ENCODE measurements around the gene LYRM7. TPM values are rescaled to one million over a fixed set of nuclear protein-coding genes. Genes with fewer than 3 reads are reported as not detected.

Gene LYRM7
- total RNA-seq, 1 donor from 2014 or later: 10.7 TPM

- Mint-ChIP-seq H3K4me1 (peaks cover 7% of the 10 kb centered on the region), H3K4me3 (no peak overlapping the region), H3K27ac (ENCODE audit: unreplicated experiment) (no peak overlapping the region), H3K27me3 (ENCODE audit: low read depth) (no peaks in the 10 kb centered on the region), H3K36me3 (ENCODE audit: low read depth) (no peaks in the 10 kb centered on the region), H3K9me3 (no peaks in the 10 kb centered on the region)
- TF ChIP-seq CTCF (conservative IDR thresholded peaks at IDR 0.05): no peak
- no peak for DNase-seq (ENCODE audit: low read depth, low spot score)
These were observed 56.2 kb downstream of the LYRM7 start for GRCh38 chr5:131226899-131227298.

GRCh38 chr5:131228646-131229045 lies 57.9 kb downstream of the LYRM7 start:
- no peaks in the 10 kb centered on the region for H3K36me3 Mint-ChIP-seq (ENCODE audit: low read depth)
- no peak overlapping the region for H3K4me3 Mint-ChIP-seq
- no peaks in the 10 kb centered on the region for H3K27me3 Mint-ChIP-seq (ENCODE audit: low read depth)
- H3K27ac Mint-ChIP-seq (ENCODE audit: unreplicated experiment): no peak overlapping the region
- peaks cover 7% of the 10 kb centered on the region for H3K4me1 Mint-ChIP-seq
- no peak for DNase-seq (ENCODE audit: low read depth, low spot score)
- no peaks in the 10 kb centered on the region for H3K9me3 Mint-ChIP-seq
- no peak for TF ChIP-seq CTCF (conservative IDR thresholded peaks at IDR 0.05)

DNA sequence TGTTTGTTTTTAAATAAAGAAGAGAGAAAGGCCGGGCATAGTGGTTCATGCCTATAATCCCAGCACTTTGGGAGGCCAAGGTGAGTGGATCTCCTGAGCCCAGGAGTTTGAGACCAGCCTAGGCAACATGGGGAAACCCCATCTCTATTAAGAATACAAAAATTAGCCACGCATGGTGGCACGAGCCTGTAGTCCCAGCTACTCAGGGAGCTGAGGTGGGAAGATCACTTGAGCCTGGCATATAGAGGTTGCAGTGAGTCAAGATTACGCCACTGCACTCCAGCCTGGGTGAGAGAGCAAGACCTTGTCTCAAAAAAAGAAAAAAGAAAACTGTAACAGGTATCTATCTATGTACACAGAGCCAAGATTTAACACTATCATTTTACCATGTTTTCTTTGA lies 58.9 kb downstream of the LYRM7 start:
- Mint-ChIP-seq H3K4me3 (no peak overlapping the region), H3K27ac (ENCODE audit: unreplicated experiment) (no peak overlapping the region), H3K4me1 (peaks cover 7% of the 10 kb centered on the region), H3K9me3 (no peaks in the 10 kb centered on the region), H3K36me3 (ENCODE audit: low read depth) (no peaks in the 10 kb centered on the region), H3K27me3 (ENCODE audit: low read depth) (no peaks in the 10 kb centered on the region)
- no peak for TF ChIP-seq CTCF (conservative IDR thresholded peaks at IDR 0.05)
- no peak for DNase-seq (ENCODE audit: low read depth, low spot score)

DNA sequence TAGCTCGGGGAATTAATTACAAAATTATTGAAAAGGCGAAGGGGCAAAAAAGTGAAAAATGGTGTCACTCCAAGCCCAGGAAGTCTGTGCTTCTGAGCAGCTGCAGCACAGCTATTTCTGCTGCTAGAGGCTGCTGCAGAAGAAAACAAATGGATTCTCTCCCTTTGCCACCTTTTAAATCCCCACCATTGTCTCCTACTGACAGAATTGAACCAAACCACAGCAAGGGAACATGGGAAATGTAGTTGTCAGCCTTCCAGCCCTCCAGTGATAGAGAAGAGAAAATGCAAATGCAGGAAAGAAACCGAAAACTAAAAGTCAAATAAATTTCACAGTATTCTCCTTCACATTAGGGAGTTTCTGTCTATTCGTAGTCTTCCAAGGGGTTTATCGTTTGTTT lies 59.7 kb downstream of the LYRM7 start:
- H3K9me3 Mint-ChIP-seq: no peaks in the 10 kb centered on the region
- no peak overlapping the region for H3K4me3 Mint-ChIP-seq
- no peak overlapping the region for H3K27ac Mint-ChIP-seq (ENCODE audit: unreplicated experiment)
- H3K4me1 Mint-ChIP-seq: peaks cover 7% of the 10 kb centered on the region
- H3K36me3 Mint-ChIP-seq (ENCODE audit: low read depth): no peaks in the 10 kb centered on the region
- DNase-seq (ENCODE audit: low read depth, low spot score): no peak
- no peaks in the 10 kb centered on the region for H3K27me3 Mint-ChIP-seq (ENCODE audit: low read depth)
- TF ChIP-seq CTCF (conservative IDR thresholded peaks at IDR 0.05): no peak

GRCh38 chr5:131239686-131240085 lies 68.9 kb downstream of the LYRM7 start:
- TF ChIP-seq CTCF (conservative IDR thresholded peaks at IDR 0.05): no peak
- Mint-ChIP-seq H3K9me3 (no peaks in the 10 kb centered on the region), H3K27ac (ENCODE audit: unreplicated experiment) (no peak overlapping the region), H3K36me3 (ENCODE audit: low read depth) (no peaks in the 10 kb centered on the region), H3K4me1 (no peaks in the 10 kb centered on the region), H3K4me3 (no peak overlapping the region), H3K27me3 (ENCODE audit: low read depth) (no peaks in the 10 kb centered on the region)
- DNase-seq (ENCODE audit: low read depth, low spot score): no peak

GRCh38 chr5:131242728-131243255 lies 72.0 kb downstream of the LYRM7 start:
- Mint-ChIP-seq H3K4me3 (no peak overlapping the region), H3K27me3 (ENCODE audit: low read depth) (no peaks in the 10 kb centered on the region), H3K4me1 (no peaks in the 10 kb centered on the region), H3K27ac (ENCODE audit: unreplicated experiment) (no peak overlapping the region), H3K9me3 (no peaks in the 10 kb centered on the region), H3K36me3 (ENCODE audit: low read depth) (no peaks in the 10 kb centered on the region)
- DNase-seq (ENCODE audit: low read depth, low spot score): no peak
- no peak for TF ChIP-seq CTCF (conservative IDR thresholded peaks at IDR 0.05)

Measured in neural crest cell (in vitro differentiated cells).